Effector memory CD8-positive, alpha-beta T cell (primary cell): ENCODE data around the gene KCNJ2.

Experiments used
- ATAC-seq: fragments of 150-1000 bp; cut with Tn5 transposase; replicated peaks from 2 replicates; pipeline ENCODE4 v1.10.0; 2021; ENCODE audit warnings: mild to moderate bottlenecking, moderate library complexity
- DNase-seq, 3 experiments: peaks; one replicate each; pipeline ENCODE4 v3.0.0; 2021
- H3K27ac Mint-ChIP-seq, 2 donors: one replicate each; pipeline ENCODE4 v1.8.0; 2022; ENCODE audit warnings: mild to moderate bottlenecking in 2 of 2, mixed read lengths in 2 of 2, moderate library complexity in 2 of 2
- H3K27me3 Mint-ChIP-seq, 2 donors: one replicate each; pipeline ENCODE4 v1.8.0; 2022; ENCODE audit warnings: mixed read lengths in 2 of 2
- H3K36me3 Mint-ChIP-seq: one replicate; pipeline ENCODE4 v1.8.0; 2022; ENCODE audit warnings: mild to moderate bottlenecking, moderate library complexity, mixed read lengths; ENCODE audit not compliant: insufficient read depth
- H3K4me1 Mint-ChIP-seq, 2 donors: one replicate each; pipeline ENCODE4 v1.8.0; 2022; ENCODE audit warnings: low read depth in 2 of 2, mixed read lengths in 2 of 2
- H3K4me3 Mint-ChIP-seq, 2 donors: one replicate each; pipeline ENCODE4 v1.8.0; 2022; ENCODE audit warnings: mild to moderate bottlenecking in 2 of 2, mixed read lengths in 2 of 2, moderate library complexity in 2 of 2
- H3K9me3 Mint-ChIP-seq, 2 donors: one replicate each; pipeline ENCODE4 v1.8.0; 2022; ENCODE audit warnings: mixed read lengths in 2 of 2

Gene KCNJ2

DNA sequence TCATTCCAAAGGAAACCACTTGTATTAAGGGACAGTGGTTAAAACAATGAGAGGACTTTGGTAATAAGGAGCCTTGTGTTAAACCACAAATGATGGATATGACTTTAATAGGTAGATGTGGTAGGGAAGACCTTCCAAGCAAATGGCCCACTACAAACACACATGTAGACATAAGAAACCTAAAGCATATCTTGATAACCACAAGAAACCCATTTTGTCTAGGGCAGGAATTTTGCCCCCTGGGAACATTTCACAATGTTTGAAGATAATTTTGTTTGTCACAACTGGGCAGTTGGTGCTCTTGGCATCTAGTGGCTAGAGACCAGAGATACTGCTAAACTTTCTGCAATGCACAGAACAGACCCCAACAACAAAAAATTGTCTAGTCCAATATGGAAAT lies 25.8 kb downstream of the KCNJ2 start:
- ATAC-seq: no peak

DNA sequence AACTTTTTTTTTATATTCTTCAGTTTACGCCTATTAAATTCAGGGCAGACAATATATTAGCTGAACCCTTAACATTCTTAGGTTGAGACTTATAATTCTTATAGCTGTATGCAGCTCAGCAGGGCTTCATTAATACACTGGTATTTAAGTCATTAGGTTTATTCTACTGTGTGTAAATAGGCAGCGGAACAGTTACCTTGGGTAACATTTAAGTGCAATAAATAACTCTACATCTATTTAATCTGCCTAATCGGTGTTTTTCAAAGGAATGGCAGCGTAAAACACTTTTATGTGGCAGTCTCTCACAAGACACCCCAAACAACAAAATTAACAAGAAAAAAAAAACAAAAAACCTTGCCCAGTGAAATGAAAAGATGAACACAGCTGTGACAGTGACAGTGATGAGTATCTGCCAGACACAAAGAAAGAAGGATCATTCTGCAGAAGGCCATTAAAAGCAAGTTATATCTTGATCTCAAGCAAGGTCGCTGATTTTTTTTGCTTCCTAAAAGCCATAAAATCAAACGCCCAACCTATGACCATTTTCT lies 32.6 kb downstream of the KCNJ2 start:
- Mint-ChIP-seq H3K36me3 (peaks cover 3% of the 10 kb centered on the region), H3K4me1 (no peaks in the 10 kb centered on the region), H3K9me3 (no peaks in the 10 kb centered on the region), H3K4me3 (no peak overlapping the region), H3K27me3 (no peaks in the 10 kb centered on the region), H3K27ac (no peak overlapping the region)
- DNase-seq (no peak), ATAC-seq (no peak)

More for the DNA sequence above, 25.8 kb downstream of the KCNJ2 start:
- Mint-ChIP-seq H3K9me3 (no peaks in the 10 kb centered on the region), H3K27ac (no peak overlapping the region), H3K36me3 (peaks cover 4% of the 10 kb centered on the region), H3K4me3 (no peak overlapping the region), H3K27me3 (no peaks in the 10 kb centered on the region), H3K4me1 (no peaks in the 10 kb centered on the region)
- no peak for DNase-seq

DNA sequence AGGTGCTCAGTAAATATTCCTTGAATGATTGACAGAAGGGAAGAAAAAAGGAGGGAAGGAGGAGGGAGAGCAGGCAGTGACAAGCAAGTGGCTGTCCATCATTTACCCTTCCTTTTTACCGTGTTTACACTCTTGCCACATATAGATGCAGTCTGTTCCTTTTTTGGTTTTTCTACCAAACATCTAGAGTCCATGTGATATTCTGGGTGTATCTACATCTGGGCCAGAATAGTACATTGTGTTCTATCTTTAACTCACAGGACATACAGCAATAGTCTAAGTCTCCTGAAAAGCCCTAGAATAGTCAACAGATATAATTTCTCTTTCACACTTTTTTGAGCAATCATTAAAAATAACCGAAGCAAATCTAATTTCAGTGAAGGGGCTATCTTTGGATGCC lies 33.5 kb downstream of the KCNJ2 start:
- H3K36me3 Mint-ChIP-seq: no peaks in the 10 kb centered on the region
- H3K27me3 Mint-ChIP-seq: no peaks in the 10 kb centered on the region
- H3K27ac Mint-ChIP-seq: no peak overlapping the region
- H3K4me3 Mint-ChIP-seq: no peak overlapping the region
- no peaks in the 10 kb centered on the region for H3K9me3 Mint-ChIP-seq
- DNase-seq (no peak), ATAC-seq (no peak)
- H3K4me1 Mint-ChIP-seq: no peaks in the 10 kb centered on the region

DNA sequence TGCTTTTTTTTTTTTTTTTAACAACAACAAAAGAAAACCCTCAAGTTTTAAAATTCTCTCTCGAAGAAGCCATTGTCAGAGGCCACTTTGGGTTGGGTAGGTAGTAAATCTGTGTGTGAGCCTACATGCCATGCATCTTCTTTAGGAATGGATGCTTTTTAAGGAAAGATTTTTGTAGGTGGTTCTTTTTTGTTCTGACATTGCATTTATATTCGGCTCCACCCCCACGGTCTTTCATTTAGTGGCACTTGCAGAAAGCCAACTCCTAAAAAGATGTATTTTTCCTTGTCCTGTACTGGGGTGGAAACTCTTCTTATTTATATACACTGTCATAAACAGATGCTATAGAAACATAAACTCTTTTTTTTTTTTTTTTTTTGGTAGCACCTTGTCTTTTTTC lies 35.1 kb downstream of the KCNJ2 start:
- no peaks in the 10 kb centered on the region for H3K36me3 Mint-ChIP-seq
- no peak overlapping the region for H3K4me3 Mint-ChIP-seq
- H3K27me3 Mint-ChIP-seq: no peaks in the 10 kb centered on the region
- ATAC-seq (no peak), DNase-seq (no peak)
- H3K4me1 Mint-ChIP-seq: no peaks in the 10 kb centered on the region
- no peak overlapping the region for H3K27ac Mint-ChIP-seq
- H3K9me3 Mint-ChIP-seq: no peaks in the 10 kb centered on the region

DNA sequence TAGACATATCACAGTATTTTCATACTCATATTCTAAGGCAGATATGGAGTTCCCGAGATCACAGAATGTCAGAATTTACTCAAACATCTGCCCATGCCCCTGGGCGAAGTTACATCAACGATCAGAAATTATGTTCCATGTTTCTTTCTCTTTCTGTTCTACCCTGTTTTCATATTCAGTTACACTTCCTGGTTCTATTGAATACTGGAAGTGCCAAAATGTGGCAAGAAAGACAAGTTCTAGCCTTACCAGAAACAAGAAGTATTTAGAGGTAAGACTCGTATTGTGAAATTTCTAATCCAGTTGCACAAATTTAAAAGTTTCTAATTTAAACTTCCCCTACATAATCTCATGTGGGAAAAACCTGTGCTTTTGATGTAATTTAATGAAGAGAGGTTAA lies 36.1 kb downstream of the KCNJ2 start:
- Mint-ChIP-seq H3K36me3 (no peaks in the 10 kb centered on the region), H3K4me3 (no peak overlapping the region), H3K27me3 (no peaks in the 10 kb centered on the region), H3K9me3 (no peaks in the 10 kb centered on the region), H3K4me1 (no peaks in the 10 kb centered on the region), H3K27ac (no peak overlapping the region)
- ATAC-seq (no peak), DNase-seq (no peak)

DNA sequence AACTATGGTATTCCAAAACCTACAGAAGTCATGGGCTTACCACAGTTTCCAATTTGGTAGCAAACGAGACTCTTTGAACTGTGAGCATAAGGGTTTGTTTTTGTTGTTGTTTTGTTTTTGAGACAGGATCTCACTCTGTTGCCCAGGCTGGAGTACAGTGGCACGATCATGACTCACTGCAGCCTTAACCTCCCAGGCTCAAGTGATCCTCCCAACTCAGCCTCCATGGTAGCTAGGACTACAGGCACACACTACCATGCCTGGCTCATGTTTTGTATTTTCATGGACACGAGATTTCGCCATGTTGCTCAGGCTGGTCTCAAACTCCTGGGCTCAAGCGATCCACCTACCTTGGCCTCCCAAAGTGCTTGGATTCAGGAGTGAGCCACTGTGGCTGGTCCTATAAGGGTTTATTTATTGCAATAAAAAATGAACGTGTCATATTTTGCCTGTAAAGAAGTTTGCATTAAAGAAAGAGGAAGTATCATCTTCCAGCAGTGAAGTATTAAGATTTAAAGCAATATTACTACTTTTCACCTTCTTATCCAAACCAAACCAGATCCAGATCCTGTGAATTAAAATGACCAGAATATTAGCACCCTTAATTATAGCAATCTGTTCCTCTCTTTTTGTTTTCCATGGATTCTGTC lies 37.2 kb downstream of the KCNJ2 start:
- Mint-ChIP-seq H3K27ac (no peak overlapping the region), H3K4me3 (no peak overlapping the region), H3K9me3 (no peaks in the 10 kb centered on the region), H3K36me3 (no peaks in the 10 kb centered on the region), H3K4me1 (no peaks in the 10 kb centered on the region), H3K27me3 (no peaks in the 10 kb centered on the region)
- ATAC-seq (no peak), DNase-seq (no peak)

DNA sequence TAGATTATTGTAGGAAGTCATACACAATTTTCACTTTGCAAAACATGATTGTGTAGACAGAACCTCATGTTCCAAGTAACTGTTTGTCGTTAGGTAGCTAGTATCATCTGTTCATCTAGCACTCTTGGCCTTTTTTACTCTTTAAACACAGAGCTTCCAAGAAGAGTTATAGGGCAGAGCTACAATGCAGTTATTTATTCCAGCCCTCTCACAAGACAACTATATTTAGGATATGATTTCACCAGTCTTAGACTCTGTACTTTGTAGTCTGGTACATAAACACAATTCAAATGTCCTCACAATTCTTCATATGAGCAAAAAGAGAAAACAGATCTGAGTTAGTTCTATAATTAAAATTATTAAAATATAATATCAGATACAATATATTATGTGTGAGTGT lies 37.9 kb downstream of the KCNJ2 start:
- ATAC-seq (no peak), DNase-seq (no peak)
- H3K36me3 Mint-ChIP-seq: no peaks in the 10 kb centered on the region
- H3K4me3 Mint-ChIP-seq: no peak overlapping the region
- H3K9me3 Mint-ChIP-seq: no peaks in the 10 kb centered on the region
- no peak overlapping the region for H3K27ac Mint-ChIP-seq
- H3K27me3 Mint-ChIP-seq: no peaks in the 10 kb centered on the region
- H3K4me1 Mint-ChIP-seq: no peaks in the 10 kb centered on the region

DNA sequence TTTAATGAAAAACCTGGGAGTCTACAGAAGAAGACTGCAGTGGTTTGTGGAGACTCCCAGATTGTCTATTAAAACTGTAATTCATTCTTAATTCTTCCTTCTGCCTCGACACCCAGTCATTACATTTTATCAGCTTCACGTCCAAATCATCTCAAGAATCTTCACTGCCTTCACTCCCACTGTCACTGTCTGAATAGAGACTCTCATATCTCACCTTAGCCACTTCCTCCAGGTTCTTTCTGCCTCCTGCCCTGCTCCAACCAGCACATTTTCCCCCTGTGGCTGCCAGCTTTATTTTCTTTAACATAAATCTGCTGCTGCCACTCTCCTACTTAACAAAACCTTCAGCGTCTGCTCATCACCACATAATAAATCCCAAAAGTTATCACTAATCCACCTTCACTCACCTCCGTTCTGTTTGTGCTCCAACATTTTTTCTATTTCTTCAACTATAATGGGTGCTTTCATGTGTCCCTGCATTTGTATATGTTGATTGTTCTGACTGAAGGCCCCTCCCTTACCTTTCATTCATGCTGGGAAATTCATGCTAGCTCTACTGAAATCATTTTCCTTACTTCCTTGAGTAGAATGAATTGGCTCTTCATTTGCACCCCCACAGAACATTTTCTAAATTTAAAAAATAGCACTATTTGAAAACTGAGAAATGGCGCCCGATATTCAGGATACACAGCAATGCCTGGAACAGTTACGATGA lies 38.9 kb downstream of the KCNJ2 start:
- Mint-ChIP-seq H3K4me3 (no peak overlapping the region), H3K4me1 (no peaks in the 10 kb centered on the region), H3K9me3 (peaks cover 0 to under 1% of the 10 kb centered on the region in 2 donors), H3K27me3 (no peaks in the 10 kb centered on the region), H3K27ac (no peak overlapping the region), H3K36me3 (no peaks in the 10 kb centered on the region)
- DNase-seq (no peak), ATAC-seq (no peak)

DNA sequence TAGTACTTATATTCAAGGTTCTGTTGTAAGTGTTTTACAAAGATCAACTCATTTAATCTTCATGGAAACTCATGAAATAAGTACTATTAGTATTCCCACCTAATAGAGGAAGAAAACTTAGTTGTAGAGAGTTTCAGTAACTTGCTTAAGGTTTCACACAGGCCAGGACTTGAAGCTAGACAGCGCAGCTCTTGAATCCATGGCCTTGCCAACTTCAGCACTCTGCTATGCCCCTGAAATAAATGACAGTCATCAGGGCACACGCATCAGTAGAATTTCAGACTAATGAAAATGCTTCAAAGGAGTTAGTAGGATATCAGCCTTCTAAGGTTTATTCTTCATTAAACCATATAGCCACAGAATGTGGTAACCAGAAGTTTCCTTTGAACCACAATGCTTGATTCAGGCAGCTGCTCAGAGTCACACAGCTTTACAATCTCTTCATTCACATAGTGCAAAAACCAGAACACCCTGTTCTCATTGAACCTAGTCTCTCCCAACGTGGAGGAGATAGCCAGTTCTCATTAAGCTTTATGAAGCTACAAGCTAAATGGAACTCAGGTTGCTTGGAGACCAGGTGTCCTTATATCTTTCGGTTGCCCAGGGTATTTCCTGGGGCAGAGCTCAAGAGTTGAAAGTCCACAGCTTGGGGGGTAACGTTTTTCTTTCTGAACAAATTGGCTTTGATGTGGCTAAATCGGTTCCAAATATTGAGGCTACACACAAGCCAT lies 39.7 kb downstream of the KCNJ2 start:
- Mint-ChIP-seq H3K4me3 (no peak overlapping the region), H3K27me3 (no peaks in the 10 kb centered on the region), H3K9me3 (peaks cover 0 to 2% of the 10 kb centered on the region in 2 donors), H3K36me3 (no peaks in the 10 kb centered on the region), H3K4me1 (no peaks in the 10 kb centered on the region), H3K27ac (no peak overlapping the region)
- ATAC-seq (no peak), DNase-seq (no peak)

DNA sequence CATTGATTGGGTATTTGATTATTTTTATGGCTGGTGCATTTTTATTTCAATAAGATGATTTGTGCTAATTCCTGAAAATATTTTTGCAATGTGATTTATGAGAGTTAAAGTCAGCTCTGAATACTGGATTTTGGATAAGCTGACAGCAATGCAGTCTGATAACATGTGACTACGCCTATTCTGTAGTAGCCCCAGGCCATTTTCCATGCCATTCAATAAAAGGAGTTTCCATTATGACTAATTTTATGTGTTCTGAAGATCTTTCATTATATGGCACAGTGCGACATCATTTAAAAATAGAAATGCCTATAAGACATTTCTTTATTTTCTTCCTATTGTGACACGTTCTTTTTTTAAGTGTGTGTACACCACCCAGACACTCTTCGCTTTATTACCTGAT lies 46.3 kb downstream of the KCNJ2 start:
- H3K4me1 Mint-ChIP-seq: no peaks in the 10 kb centered on the region
- H3K36me3 Mint-ChIP-seq: no peaks in the 10 kb centered on the region
- H3K9me3 Mint-ChIP-seq: peaks cover 2 to 6% of the 10 kb centered on the region in 2 donors
- no peak overlapping the region for H3K4me3 Mint-ChIP-seq
- no peak for ATAC-seq
- H3K27me3 Mint-ChIP-seq: no peaks in the 10 kb centered on the region
- DNase-seq: no peak
- H3K27ac Mint-ChIP-seq: no peak overlapping the region

DNA sequence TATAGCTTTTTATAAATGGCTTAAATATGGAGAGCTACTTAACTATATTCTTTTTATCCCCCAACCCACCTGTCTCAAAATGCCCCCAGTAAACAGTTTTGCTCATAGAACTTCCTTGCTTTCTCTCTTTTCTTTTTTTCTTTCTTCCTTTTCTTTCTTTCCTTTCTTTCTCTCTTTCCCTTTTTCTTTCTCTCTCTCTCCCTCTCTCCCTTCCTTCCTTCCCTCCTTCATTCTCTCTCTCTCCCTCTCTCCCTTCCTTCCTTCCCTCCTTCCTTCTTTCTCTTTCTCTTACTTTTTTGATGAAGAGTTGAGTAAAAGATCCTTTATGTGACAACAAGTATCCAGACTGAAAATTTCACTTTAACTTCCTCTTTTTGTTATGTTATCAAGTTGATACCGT lies 48.2 kb downstream of the KCNJ2 start:
- peaks cover 2 to 6% of the 10 kb centered on the region in 2 donors for H3K9me3 Mint-ChIP-seq
- no peaks in the 10 kb centered on the region for H3K27me3 Mint-ChIP-seq
- H3K4me3 Mint-ChIP-seq: no peak overlapping the region
- no peaks in the 10 kb centered on the region for H3K36me3 Mint-ChIP-seq
- no peaks in the 10 kb centered on the region for H3K4me1 Mint-ChIP-seq
- H3K27ac Mint-ChIP-seq: no peak overlapping the region
- ATAC-seq: no peak
- no peak for DNase-seq

DNA sequence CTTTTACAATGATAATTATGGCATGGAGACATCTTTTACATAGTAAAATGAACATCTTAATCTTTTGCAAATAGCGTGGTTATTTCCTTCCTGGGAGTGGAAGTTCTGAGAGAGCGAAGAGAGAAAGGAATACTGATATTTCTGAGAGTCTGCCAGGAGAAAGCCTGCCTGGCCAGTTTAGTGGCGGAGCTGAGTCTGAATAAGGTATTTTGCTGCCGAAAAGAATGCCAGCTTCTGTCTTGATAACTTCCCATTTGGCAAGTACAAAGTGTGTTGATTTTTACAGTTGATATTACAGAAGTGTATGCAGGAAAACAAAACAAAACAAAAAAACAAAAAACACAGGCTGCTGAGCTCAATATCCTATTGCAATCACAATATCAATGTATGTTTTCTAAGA lies 55.9 kb downstream of the KCNJ2 start:
- Mint-ChIP-seq H3K27ac (no peak overlapping the region), H3K27me3 (no peaks in the 10 kb centered on the region), H3K9me3 (peaks cover 0 to 7% of the 10 kb centered on the region in 2 donors), H3K4me3 (no peak overlapping the region), H3K4me1 (no peaks in the 10 kb centered on the region), H3K36me3 (no peaks in the 10 kb centered on the region)
- no peak for ATAC-seq
- DNase-seq: no peak
